Measurements from ENCODE around the gene EFNB2. TPM values are rescaled to one million over a fixed set of nuclear protein-coding genes. Genes with fewer than 3 reads are reported as not detected.

Gene EFNB2
- total and polyA plus RNA-seq, 9 of the 15 experiments (the other 6 are each of a cell fraction or from before 2014, with no cell fraction given): 0.01 to 0.29 (median 0.18) TPM

DNA sequence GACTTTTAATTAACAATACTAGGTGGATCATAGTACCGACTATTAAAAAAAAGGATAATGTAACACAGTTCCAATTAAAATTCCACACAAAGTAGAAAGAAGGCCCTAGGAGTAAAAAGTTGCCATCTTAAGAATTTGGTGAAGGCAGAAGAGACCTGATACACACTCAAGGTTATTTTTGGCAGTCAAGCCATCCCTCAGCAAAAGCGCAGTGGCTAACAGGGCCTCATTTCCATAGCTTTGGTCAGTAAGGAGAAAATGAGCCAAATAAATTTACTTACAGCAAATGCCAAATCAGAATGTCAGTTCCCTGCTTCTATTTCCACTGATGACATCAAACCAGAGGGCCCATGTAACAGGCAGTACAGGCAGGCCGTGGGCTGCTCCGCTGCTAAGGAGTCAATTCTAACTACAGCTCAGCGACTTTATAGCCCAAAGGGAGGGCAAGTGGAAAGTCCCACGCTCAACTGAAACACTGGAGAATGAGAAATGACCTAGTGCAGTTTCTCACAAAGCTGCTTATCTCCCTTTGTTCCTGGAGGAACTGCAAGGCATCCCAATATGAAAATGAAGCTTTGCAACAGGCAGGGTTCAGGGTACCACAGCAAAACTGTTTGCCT is 26.2 kb upstream of the EFNB2 start:
- H3K9ac ChIP-seq (ENCODE audit: insufficient read depth in 1 of 2, low read depth in 2 of 2, low read length in 2 of 2): no peak overlapping the region; a peak in 1 of 4 replicates
- no peak for TF ChIP-seq NFIX (CRISPR knock-in tag; IDR thresholded peaks at IDR 0.05; ENCODE audit: low read depth)
- no peak for TF ChIP-seq ZNF224 (CRISPR knock-in tag; IDR thresholded peaks at IDR 0.05)
- no peak for TF ChIP-seq SAP30 (IDR thresholded peaks at IDR 0.05; ENCODE audit: borderline replicate concordance, insufficient read depth, low read depth, low read length, poor library complexity, severe bottlenecking)
- no peak for TF ChIP-seq SMARCA4 (IDR thresholded peaks at IDR 0.05)
- TF ChIP-seq CBX8 (IDR thresholded peaks at IDR 0.05; ENCODE audit: borderline replicate concordance, extremely low read depth, low read depth, low read length, poor library complexity, severe bottlenecking): no peak
- no peak for TF ChIP-seq ZNF586 (CRISPR knock-in tag; conservative IDR thresholded peaks at IDR 0.05)
- TF ChIP-seq, protein P1, sequence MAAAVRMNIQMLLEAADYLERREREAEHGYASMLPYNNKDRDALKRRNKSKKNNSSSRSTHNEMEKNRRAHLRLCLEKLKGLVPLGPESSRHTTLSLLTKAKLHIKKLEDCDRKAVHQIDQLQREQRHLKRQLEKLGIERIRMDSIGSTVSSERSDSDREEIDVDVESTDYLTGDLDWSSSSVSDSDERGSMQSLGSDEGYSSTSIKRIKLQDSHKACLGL (CRISPR knock-in tag; IDR thresholded peaks at IDR 0.05; ENCODE audit: borderline replicate concordance, poor library complexity, severe bottlenecking): no peak
- TF ChIP-seq, protein P2, sequence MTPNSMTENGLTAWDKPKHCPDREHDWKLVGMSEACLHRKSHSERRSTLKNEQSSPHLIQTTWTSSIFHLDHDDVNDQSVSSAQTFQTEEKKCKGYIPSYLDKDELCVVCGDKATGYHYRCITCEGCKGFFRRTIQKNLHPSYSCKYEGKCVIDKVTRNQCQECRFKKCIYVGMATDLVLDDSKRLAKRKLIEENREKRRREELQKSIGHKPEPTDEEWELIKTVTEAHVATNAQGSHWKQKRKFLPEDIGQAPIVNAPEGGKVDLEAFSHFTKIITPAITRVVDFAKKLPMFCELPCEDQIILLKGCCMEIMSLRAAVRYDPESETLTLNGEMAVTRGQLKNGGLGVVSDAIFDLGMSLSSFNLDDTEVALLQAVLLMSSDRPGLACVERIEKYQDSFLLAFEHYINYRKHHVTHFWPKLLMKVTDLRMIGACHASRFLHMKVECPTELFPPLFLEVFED (CRISPR knock-in tag; conservative IDR thresholded peaks at IDR 0.05): no peak
- no peak for TF ChIP-seq ZNF143 (CRISPR knock-in tag; IDR thresholded peaks at IDR 0.05)
- TF ChIP-seq BHLHE40 (IDR thresholded peaks at IDR 0.05; ENCODE audit: low read length): no peak
- TF ChIP-seq XRCC5 (IDR thresholded peaks at IDR 0.05; ENCODE audit: low read depth, low read length): no peak
- no peak for TF ChIP-seq ZNF263 (CRISPR knock-in tag; IDR thresholded peaks at IDR 0.05; ENCODE audit: borderline replicate concordance)
- no peak for TF ChIP-seq NR3C1 (CRISPR knock-in tag; IDR thresholded peaks at IDR 0.05)
- TF ChIP-seq, protein P3, sequence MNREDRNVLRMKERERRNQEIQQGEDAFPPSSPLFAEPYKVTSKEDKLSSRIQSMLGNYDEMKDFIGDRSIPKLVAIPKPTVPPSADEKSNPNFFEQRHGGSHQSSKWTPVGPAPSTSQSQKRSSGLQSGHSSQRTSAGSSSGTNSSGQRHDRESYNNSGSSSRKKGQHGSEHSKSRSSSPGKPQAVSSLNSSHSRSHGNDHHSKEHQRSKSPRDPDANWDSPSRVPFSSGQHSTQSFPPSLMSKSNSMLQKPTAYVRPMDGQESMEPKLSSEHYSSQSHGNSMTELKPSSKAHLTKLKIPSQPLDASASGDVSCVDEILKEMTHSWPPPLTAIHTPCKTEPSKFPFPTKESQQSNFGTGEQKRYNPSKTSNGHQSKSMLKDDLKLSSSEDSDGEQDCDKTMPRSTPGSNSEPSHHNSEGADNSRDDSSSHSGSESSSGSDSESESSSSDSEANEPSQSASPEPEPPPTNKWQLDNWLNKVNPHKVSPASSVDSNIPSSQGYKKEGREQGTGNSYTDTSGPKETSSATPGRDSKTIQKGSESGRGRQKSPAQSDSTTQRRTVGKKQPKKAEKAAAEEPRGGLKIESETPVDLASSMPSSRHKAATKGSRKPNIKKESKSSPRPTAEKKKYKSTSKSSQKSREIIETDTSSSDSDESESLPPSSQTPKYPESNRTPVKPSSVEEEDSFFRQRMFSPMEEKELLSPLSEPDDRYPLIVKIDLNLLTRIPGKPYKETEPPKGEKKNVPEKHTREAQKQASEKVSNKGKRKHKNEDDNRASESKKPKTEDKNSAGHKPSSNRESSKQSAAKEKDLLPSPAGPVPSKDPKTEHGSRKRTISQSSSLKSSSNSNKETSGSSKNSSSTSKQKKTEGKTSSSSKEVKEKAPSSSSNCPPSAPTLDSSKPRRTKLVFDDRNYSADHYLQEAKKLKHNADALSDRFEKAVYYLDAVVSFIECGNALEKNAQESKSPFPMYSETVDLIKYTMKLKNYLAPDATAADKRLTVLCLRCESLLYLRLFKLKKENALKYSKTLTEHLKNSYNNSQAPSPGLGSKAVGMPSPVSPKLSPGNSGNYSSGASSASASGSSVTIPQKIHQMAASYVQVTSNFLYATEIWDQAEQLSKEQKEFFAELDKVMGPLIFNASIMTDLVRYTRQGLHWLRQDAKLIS (CRISPR knock-in tag; IDR thresholded peaks at IDR 0.05): no peak

More for the DNA sequence above, 26.2 kb upstream of the EFNB2 start:
- peaks cover 0 to 24% of the 10 kb centered on the region in 2 experiments; a peak in 3 of 5 replicates for H3K4me1 ChIP-seq (replicated peaks in 1 of 2; ENCODE audit: control insufficient read depth in 2 of 2, insufficient read depth in 2 of 2, low read length in 2 of 2)
- ChIA-PET CTCF (ENCODE audit: low intra/inter-chr PET ratio) (no interaction called here), POLR2A (no interaction called here)
- H3K27me3 ChIP-seq (ENCODE audit: control insufficient read depth in 2 of 2, insufficient read depth in 2 of 2, low read length in 2 of 2): no peaks in the 10 kb centered on the region
- H3K9me1 ChIP-seq (ENCODE audit: control insufficient read depth, insufficient read depth, low read length): peaks cover 10% of the 10 kb centered on the region
- H3K4me2 ChIP-seq (ENCODE audit: insufficient read depth, low read length): 0 out of 2 replicates have a peak overlapping the region, but pooled peaks have one; percentile 25
- 45% methylated on average over 6 of the region's 6 CpGs for WGBS (ENCODE audit: insufficient coverage, low coverage, missing lambda C conversion rate)
- no peak overlapping the region for H3K27ac ChIP-seq (ENCODE audit: extremely low read depth, low read depth, low read length)
- H3K4me3 ChIP-seq: no peak overlapping the region
- intact Hi-C loops (cut with micrococcal nuclease): no loop called here
- H3K9me3 ChIP-seq (replicated peaks; ENCODE audit: control insufficient read depth, insufficient read depth, low read depth, low read length): no peaks in the 10 kb centered on the region
- no peak overlapping the region for H2AFZ ChIP-seq (ENCODE audit: low read depth, low read length)
- in situ Hi-C loops (cut with MboI): no loop called here
- peaks cover 38% of the 10 kb centered on the region for H3K36me3 ChIP-seq (ENCODE audit: control insufficient read depth, insufficient read depth, low read length)
- H3K79me2 ChIP-seq (ENCODE audit: control insufficient read depth, insufficient read depth, low read length): peaks cover 98% of the 10 kb centered on the region
- DNase-seq (ENCODE audit: extremely low read depth in 1 of 4, low spot score in 3 of 4) (peak in 1 of 4 experiments; percentile 20), FAIRE-seq (peak; percentile 29), ATAC-seq (peak; percentile 65)
- H4K20me1 ChIP-seq (replicated peaks; ENCODE audit: control insufficient read depth, insufficient read depth, low read length): peaks cover 44% of the 10 kb centered on the region
- no TSS peak for BruUV-seq (replicated peaks)

All from K562 (cell line).